ENCODE results near the gene PNMT.

- TF ChIP-seq, protein P1, sequence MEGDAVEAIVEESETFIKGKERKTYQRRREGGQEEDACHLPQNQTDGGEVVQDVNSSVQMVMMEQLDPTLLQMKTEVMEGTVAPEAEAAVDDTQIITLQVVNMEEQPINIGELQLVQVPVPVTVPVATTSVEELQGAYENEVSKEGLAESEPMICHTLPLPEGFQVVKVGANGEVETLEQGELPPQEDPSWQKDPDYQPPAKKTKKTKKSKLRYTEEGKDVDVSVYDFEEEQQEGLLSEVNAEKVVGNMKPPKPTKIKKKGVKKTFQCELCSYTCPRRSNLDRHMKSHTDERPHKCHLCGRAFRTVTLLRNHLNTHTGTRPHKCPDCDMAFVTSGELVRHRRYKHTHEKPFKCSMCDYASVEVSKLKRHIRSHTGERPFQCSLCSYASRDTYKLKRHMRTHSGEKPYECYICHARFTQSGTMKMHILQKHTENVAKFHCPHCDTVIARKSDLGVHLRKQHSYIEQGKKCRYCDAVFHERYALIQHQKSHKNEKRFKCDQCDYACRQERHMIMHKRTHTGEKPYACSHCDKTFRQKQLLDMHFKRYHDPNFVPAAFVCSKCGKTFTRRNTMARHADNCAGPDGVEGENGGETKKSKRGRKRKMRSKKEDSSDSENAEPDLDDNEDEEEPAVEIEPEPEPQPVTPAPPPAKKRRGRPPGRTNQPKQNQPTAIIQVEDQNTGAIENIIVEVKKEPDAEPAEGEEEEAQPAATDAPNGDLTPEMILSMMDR (IDR thresholded peaks at IDR 0.05) = no peak
- TF ChIP-seq EZH2 (IDR thresholded peaks at IDR 0.05; ENCODE audit: borderline replicate concordance, insufficient read depth, low read depth, low read length, poor library complexity, severe bottlenecking) = no peak
Observed at GRCh38 chr17:39683295-39683939, 15.2 kb downstream of the PNMT start.
